ENCODE data around the gene EXD1. TPM values are rescaled to one million over a fixed set of nuclear protein-coding genes. Genes with fewer than 3 reads are reported as not detected.
"Not testable (repeated sequence)": the region's sequence is repeated elsewhere in the genome, so short reads cannot be mapped to it uniquely, and the experiment has no call there.

The EXD1 gene
- total RNA-seq, 1 experiment from 2014 or later: not detected

- no peak for DNase-seq (ENCODE audit: low spot score)
- Histone ChIP-seq H3K27me3 (replicated peaks; ENCODE audit: insufficient read depth, low read depth, low read length, poor library complexity) (no peaks in the 10 kb centered on the region), H3K27ac (ENCODE audit: low read depth, low read length, poor library complexity, severe bottlenecking) (no peak overlapping the region), H3K4me3 (ENCODE audit: low read depth, low read length, poor library complexity, severe bottlenecking) (no peak overlapping the region), H3K4me1 (ENCODE audit: insufficient read depth, low read length, poor library complexity, severe bottlenecking) (peaks cover 7% of the 10 kb centered on the region), H3K9me3 (ENCODE audit: low read depth, low read length, poor library complexity, severe bottlenecking) (no peaks in the 10 kb centered on the region), H3K36me3 (ENCODE audit: insufficient read depth, low read length, poor library complexity, severe bottlenecking) (no peaks in the 10 kb centered on the region)
- TF ChIP-seq CTCF (conservative IDR thresholded peaks at IDR 0.05; ENCODE audit: low read depth, low read length) (no peak), EZH2 (IDR thresholded peaks at IDR 0.05; ENCODE audit: borderline replicate concordance, low read depth, low read length, poor library complexity, severe bottlenecking) (no peak)
- BruUV-seq (replicated peaks): no TSS peak
- POLR2A ChIA-PET (ENCODE audit: low non-redundant PET): no interaction called here
- CTCF ChIA-PET: no interaction called here
- intact Hi-C loops (cut with micrococcal nuclease; ENCODE audit: unreplicated experiment): no loop called here
Observed at GRCh38 chr15:41254560-41254959, 24.0 kb upstream of the EXD1 start.

- H3K9me3 ChIP-seq (ENCODE audit: low read depth, low read length, poor library complexity, severe bottlenecking): no peaks in the 10 kb centered on the region
- no peaks in the 10 kb centered on the region for H3K27me3 ChIP-seq (replicated peaks; ENCODE audit: insufficient read depth, low read depth, low read length, poor library complexity)
- no peak for DNase-seq (ENCODE audit: low spot score)
- no peak overlapping the region for H3K4me3 ChIP-seq (ENCODE audit: low read depth, low read length, poor library complexity, severe bottlenecking)
- peaks cover 3% of the 10 kb centered on the region for H3K36me3 ChIP-seq (ENCODE audit: insufficient read depth, low read length, poor library complexity, severe bottlenecking)
- H3K27ac ChIP-seq (ENCODE audit: low read depth, low read length, poor library complexity, severe bottlenecking): no peak overlapping the region
- intact Hi-C loops (cut with micrococcal nuclease; ENCODE audit: unreplicated experiment): no loop called here
- CTCF ChIA-PET: no interaction called here
- TF ChIP-seq CTCF (conservative IDR thresholded peaks at IDR 0.05; ENCODE audit: low read depth, low read length): no peak
- no peak for TF ChIP-seq EZH2 (IDR thresholded peaks at IDR 0.05; ENCODE audit: borderline replicate concordance, low read depth, low read length, poor library complexity, severe bottlenecking)
- BruUV-seq (replicated peaks): no TSS peak
- H3K4me1 ChIP-seq (ENCODE audit: insufficient read depth, low read length, poor library complexity, severe bottlenecking): peaks cover 7% of the 10 kb centered on the region
- POLR2A ChIA-PET (ENCODE audit: low non-redundant PET): no interaction called here
Observed at GRCh38 chr15:41251411-41251810, 20.9 kb upstream of the EXD1 start.

GRCh38 chr15:41250745-41251144, 20.2 kb upstream of the EXD1 start:
- H3K27me3 ChIP-seq (replicated peaks; ENCODE audit: insufficient read depth, low read depth, low read length, poor library complexity): not testable (repeated sequence)

DNA sequence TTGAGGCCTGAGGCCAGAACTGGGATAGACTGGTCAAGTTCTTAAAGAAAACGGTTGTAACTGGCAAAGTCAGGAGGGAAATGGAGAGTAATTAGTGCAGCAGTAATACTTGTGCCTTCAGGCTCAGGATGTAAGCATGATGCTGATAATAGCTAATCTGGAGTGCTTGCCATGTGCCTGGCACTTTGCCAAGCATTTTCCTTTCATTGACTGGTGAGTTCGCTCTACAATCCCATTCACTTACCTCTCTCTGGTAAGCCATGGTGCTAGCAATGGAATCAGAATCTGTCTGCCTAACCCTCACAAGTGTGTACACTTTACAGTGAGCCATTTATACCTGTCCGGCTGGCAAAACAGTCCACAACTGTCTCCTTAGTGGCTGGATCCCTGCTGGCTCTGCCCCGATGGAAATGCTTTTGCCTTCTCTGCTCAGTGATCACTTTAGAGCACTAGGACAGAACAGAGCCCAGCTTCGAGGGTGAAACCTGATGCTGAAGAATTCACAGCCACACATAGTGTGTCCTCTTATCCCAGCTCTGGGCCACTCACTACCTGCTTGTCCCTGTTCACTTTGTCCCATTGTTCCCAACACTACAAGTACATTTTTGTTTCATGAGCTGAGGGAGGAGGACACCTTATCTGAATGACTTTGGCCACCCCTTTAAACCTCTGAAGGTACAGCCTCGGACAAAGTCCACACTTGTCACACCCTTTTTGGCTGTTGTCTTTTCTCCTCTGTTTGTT, 10.8 kb upstream of the EXD1 start:
- Histone ChIP-seq H3K4me3 (ENCODE audit: low read depth, low read length, poor library complexity, severe bottlenecking) (no peak overlapping the region), H3K9me3 (ENCODE audit: low read depth, low read length, poor library complexity, severe bottlenecking) (no peaks in the 10 kb centered on the region), H3K4me1 (ENCODE audit: insufficient read depth, low read length, poor library complexity, severe bottlenecking) (no peaks in the 10 kb centered on the region), H3K27me3 (replicated peaks; ENCODE audit: insufficient read depth, low read depth, low read length, poor library complexity) (no peaks in the 10 kb centered on the region), H3K27ac (ENCODE audit: low read depth, low read length, poor library complexity, severe bottlenecking) (no peak overlapping the region), H3K36me3 (ENCODE audit: insufficient read depth, low read length, poor library complexity, severe bottlenecking) (no peaks in the 10 kb centered on the region)
- ChIA-PET CTCF (no interaction called here), POLR2A (ENCODE audit: low non-redundant PET) (no interaction called here)
- intact Hi-C loops (cut with micrococcal nuclease; ENCODE audit: unreplicated experiment): no loop called here
- no peak for TF ChIP-seq CTCF (conservative IDR thresholded peaks at IDR 0.05; ENCODE audit: low read depth, low read length)
- no peak for TF ChIP-seq EZH2 (IDR thresholded peaks at IDR 0.05; ENCODE audit: borderline replicate concordance, low read depth, low read length, poor library complexity, severe bottlenecking)
- peak; percentile 64 for DNase-seq (ENCODE audit: low spot score)
- no TSS peak for BruUV-seq (replicated peaks)

More at GRCh38 chr15:41250745-41251144, 20.2 kb upstream of the EXD1 start:
- H3K9me3 ChIP-seq (ENCODE audit: low read depth, low read length, poor library complexity, severe bottlenecking); H3K4me3 ChIP-seq (ENCODE audit: low read depth, low read length, poor library complexity, severe bottlenecking); H3K27ac ChIP-seq (ENCODE audit: low read depth, low read length, poor library complexity, severe bottlenecking); H3K4me1 ChIP-seq (ENCODE audit: insufficient read depth, low read length, poor library complexity, severe bottlenecking); BruUV-seq (replicated peaks); CTCF ChIA-PET; POLR2A ChIA-PET (ENCODE audit: low non-redundant PET); intact Hi-C loops (cut with micrococcal nuclease; ENCODE audit: unreplicated experiment); DNase-seq (ENCODE audit: low spot score); H3K36me3 ChIP-seq (ENCODE audit: insufficient read depth, low read length, poor library complexity, severe bottlenecking): not testable (repeated sequence)

Data from A673 (cell line).